IMR-90 (cell line): ENCODE results near the gene PTPRN2. TPM values are rescaled to one million over a fixed set of nuclear protein-coding genes. Genes with fewer than 3 reads are reported as not detected.

Experiments used
- ATAC-seq: fragments of 200-7000 bp; cut with Tn5 transposase; 2 replicates; pipeline ENCODE4 v1.9.1; 2020; ENCODE audit warnings: low read depth, mild to moderate bottlenecking, moderate library complexity
- BruUV-seq: library from RNA; stranded (reverse); fragments of 400-500 nt; replicated peaks from 2 replicates; lab custom pipeline; 2021; lab: Mats Ljungman, UMichigan
- CTCF ChIA-PET: fragments of 300-600 bp; formaldehyde crosslinking; extraction: SDS; loops from one replicate; lab custom pipeline; 2021; ENCODE audit warnings: antibody characterized with exemption; lab: Yijun Ruan, JAX
- POLR2A ChIA-PET: fragments of 300-600 bp; sonication (Branson Sonifier 250); formaldehyde crosslinking; loops from one replicate; lab custom pipeline; 2022; ENCODE audit warnings: antibody characterized with exemption; ENCODE audit not compliant: unreplicated experiment; lab: Charles Lee
- DNase-seq: peaks from one replicate; pipeline ENCODE4 v3.0.0; 2013
- H2AFZ ChIP-seq: replicated peaks from 2 replicates; pipeline ENCODE3; 2013; ENCODE audit warnings: low read length, mild to moderate bottlenecking; ENCODE audit not compliant: poor library complexity
- H2AK5ac ChIP-seq: 2 replicates; pipeline ENCODE4 v1.6.1; 2013; ENCODE audit warnings: low read depth, low read length, inconsistent platforms
- H2AK9ac ChIP-seq: replicated peaks from 2 replicates; pipeline ENCODE3; 2013; ENCODE audit warnings: mild to moderate bottlenecking, low read depth, low read length, moderate library complexity; ENCODE audit not compliant: poor library complexity
- H2BK120ac ChIP-seq: 2 replicates; pipeline ENCODE4 v1.6.1; 2013; ENCODE audit warnings: low read depth, low read length, inconsistent platforms
- H2BK15ac ChIP-seq: 3 replicates; pipeline ENCODE4 v1.6.1; 2013; ENCODE audit warnings: low read depth, low read length, inconsistent platforms
- H2BK20ac ChIP-seq: 2 replicates; pipeline ENCODE4 v1.6.1; 2013; ENCODE audit warnings: low read depth, mild to moderate bottlenecking, inconsistent platforms, low read length, moderate library complexity
- H2BK5ac ChIP-seq: 2 replicates; pipeline ENCODE4 v1.6.1; 2013; ENCODE audit warnings: mild to moderate bottlenecking, low read depth, low read length, inconsistent platforms; ENCODE audit not compliant: poor library complexity, severe bottlenecking
- H3K14ac ChIP-seq: replicated peaks from 2 replicates; pipeline ENCODE4 v1.6.1; 2013; ENCODE audit warnings: low read depth, low read length, inconsistent platforms
- H3K18ac ChIP-seq: 2 replicates; pipeline ENCODE4 v1.6.1; 2013; ENCODE audit warnings: low read depth, low read length, control low read depth
- H3K23ac ChIP-seq: 2 replicates; pipeline ENCODE4 v1.6.1; 2013; ENCODE audit warnings: low read depth, low read length, inconsistent platforms
- H3K27ac ChIP-seq: 2 replicates; pipeline ENCODE4 v1.5.1; 2013; ENCODE audit warnings: mild to moderate bottlenecking, control low read depth, low read length; ENCODE audit not compliant: insufficient read depth
- H3K27me3 ChIP-seq: 2 replicates; pipeline ENCODE4 v1.6.1; 2013; ENCODE audit warnings: low read length; ENCODE audit not compliant: control insufficient read depth, insufficient read depth
- H3K36me3 ChIP-seq: 2 replicates; pipeline ENCODE4 v1.6.1; 2013; ENCODE audit warnings: low read length, mixed read lengths; ENCODE audit not compliant: control insufficient read depth, insufficient read depth
- H3K4ac ChIP-seq: 2 replicates; pipeline ENCODE4 v1.6.1; 2013; ENCODE audit warnings: low read depth, low read length, inconsistent platforms
- H3K4me1 ChIP-seq: 2 replicates; pipeline ENCODE4 v1.6.1; 2013; ENCODE audit warnings: low read length, mixed read lengths; ENCODE audit not compliant: control insufficient read depth, insufficient read depth
- H3K4me2 ChIP-seq: 2 replicates; pipeline ENCODE4 v1.6.1; 2013; ENCODE audit warnings: low read depth, mild to moderate bottlenecking, control low read depth, low read length, moderate library complexity
- H3K4me3 ChIP-seq: 2 replicates; pipeline ENCODE4 v1.5.1; 2013; ENCODE audit warnings: low read depth, mild to moderate bottlenecking, control low read depth, low read length, moderate library complexity; ENCODE audit not compliant: insufficient read depth
- H3K56ac ChIP-seq: 2 replicates; pipeline ENCODE4 v1.6.1; 2013; ENCODE audit warnings: low read length, inconsistent platforms; ENCODE audit not compliant: insufficient read depth; ENCODE audit errors: extremely low read depth
- H3K79me1 ChIP-seq, 2 experiments: 2 replicates each; pipeline ENCODE4 v1.6.1; 2013; ENCODE audit warnings: low read length in 2 of 2, inconsistent platforms in 1 of 2, low read depth in 1 of 2
- H3K9ac ChIP-seq: 2 replicates; pipeline ENCODE4 v1.6.1; 2013; ENCODE audit warnings: low read depth, low read length, control low read depth
- H3K9me1 ChIP-seq: 2 replicates; pipeline ENCODE4 v1.6.1; 2013; ENCODE audit warnings: low read length, inconsistent platforms; ENCODE audit not compliant: insufficient read depth
- H3K9me3 ChIP-seq: 2 replicates; pipeline ENCODE4 v1.6.1; 2013; ENCODE audit warnings: low read length; ENCODE audit not compliant: control insufficient read depth, insufficient read depth
- H4K20me1 ChIP-seq: 2 replicates; pipeline ENCODE4 v1.6.1; 2013; ENCODE audit warnings: low read length, inconsistent platforms; ENCODE audit not compliant: insufficient read depth
- H4K5ac ChIP-seq: 2 replicates; pipeline ENCODE4 v1.6.1; 2013; ENCODE audit warnings: mild to moderate bottlenecking, low read depth, low read length, control low read depth
- H4K8ac ChIP-seq, 2 experiments: 2 replicates each; pipeline ENCODE4 v1.6.1; 2013; ENCODE audit warnings: low read depth in 2 of 2, low read length in 2 of 2, control low read depth in 1 of 2, inconsistent platforms in 1 of 2
- H4K91ac ChIP-seq: 2 replicates; pipeline ENCODE4 v1.6.1; 2013; ENCODE audit warnings: low read depth, low read length, inconsistent platforms; ENCODE audit not compliant: insufficient read depth
- BHLHE40 ChIP-seq: fragments of 150-350 bp; IDR thresholded peaks from 2 replicates; pipeline ENCODE4 v1.6.1; 2016; ENCODE audit warnings: mild to moderate bottlenecking, low read depth, low read length
- CEBPB ChIP-seq: IDR thresholded peaks from 2 replicates; pipeline ENCODE4 v1.6.1; 2012; ENCODE audit warnings: low read depth, low read length, improper control_type of control experiment
- FOS ChIP-seq: fragments of 150-350 bp; IDR thresholded peaks from 2 replicates; pipeline ENCODE4 v1.6.1; 2016; ENCODE audit warnings: low read depth, low read length
- MAFK ChIP-seq: IDR thresholded peaks from 2 replicates; pipeline ENCODE4 v1.6.1; 2012; ENCODE audit warnings: low read depth, low read length, improper control_type of control experiment
- MAZ ChIP-seq: IDR thresholded peaks from 2 replicates; pipeline ENCODE4 v1.6.1; 2012; ENCODE audit warnings: low read depth, mild to moderate bottlenecking, low read length, improper control_type of control experiment, moderate library complexity, borderline replicate concordance
- MXI1 ChIP-seq: IDR thresholded peaks from 2 replicates; pipeline ENCODE4 v1.6.1; 2012; ENCODE audit warnings: low read depth, mild to moderate bottlenecking, low read length, moderate library complexity, borderline replicate concordance
- POLR2A ChIP-seq: IDR thresholded peaks from 2 replicates; pipeline ENCODE4 v1.6.1; 2012; ENCODE audit warnings: mild to moderate bottlenecking, low read depth, low read length
- RAD21 ChIP-seq: IDR thresholded peaks from 2 replicates; pipeline ENCODE4 v1.6.1; 2012; ENCODE audit warnings: low read length, improper control_type of control experiment
- RCOR1 ChIP-seq: IDR thresholded peaks from 2 replicates; pipeline ENCODE4 v1.6.1; 2012; ENCODE audit warnings: mild to moderate bottlenecking, low read length, improper control_type of control experiment; ENCODE audit not compliant: insufficient replicate concordance
- RFX5 ChIP-seq: IDR thresholded peaks from 2 replicates; pipeline ENCODE4 v1.8.0; 2012; ENCODE audit warnings: low read depth, mild to moderate bottlenecking, low read length, moderate library complexity
- SMC3 ChIP-seq: fragments of 150-350 bp; IDR thresholded peaks from 2 replicates; pipeline ENCODE4 v1.6.1; 2016; ENCODE audit warnings: low read depth, mild to moderate bottlenecking, antibody characterized with exemption, low read length, moderate library complexity
- WGBS, 2 experiments: methylation state at CpG; one replicate each; pipeline versions ENCODE4 v1.1.5 to v1.1.7; 2013; ENCODE audit warnings: missing lambda C conversion rate in 2 of 2; ENCODE audit not compliant: insufficient read length in 1 of 2; ENCODE audit errors: extremely low coverage in 2 of 2; 5-methylcytosine and 5-hydroxymethylcytosine counted together
- dilution Hi-C: fragments of 300-500 bp; cut with HindIII; formaldehyde crosslinking; loops from one replicate; pipeline ENCODE4 v1.14.3; 2018; ENCODE audit warnings: low sequenced_read_pairs; ENCODE audit not compliant: unreplicated experiment
- in situ Hi-C: fragments of 300-500 bp; cut with MboI; formaldehyde crosslinking; loops from 3 replicates; pipeline ENCODE4 v1.14.3; 2019; ENCODE audit warnings: low sequenced_read_pairs, inconsistent platforms, mixed read lengths
- intact Hi-C: fragments of 100-400 bp; cut with micrococcal nuclease; formaldehyde crosslinking; loops from 2 replicates; pipeline ENCODE4 v1.10.0; 2022
- polyA plus RNA-seq, 3 experiments: library from polyadenylated mRNA; depleted of rRNA; stranded (reverse); fragments of >200 nt; gene quantifications; 2 replicates each; pipeline ENCODE4 v1.2.3, GENCODE V29; 2012; ENCODE audit warnings: low replicate concordance in 1 of 3
- total RNA-seq: library from RNA; depleted of rRNA; stranded (reverse); fragments of >200 nt; gene quantifications from 2 replicates; pipeline ENCODE4 v1.2.3, GENCODE V29; 2012
- TF ChIP-seq, protein P1 (sequence below): conservative IDR thresholded peaks from 2 replicates; pipeline ENCODE4 v1.5.1; 2012; ENCODE audit warnings: mild to moderate bottlenecking, low read depth, low read length, improper control_type of control experiment
- TF ChIP-seq, protein P2 (sequence below): fragments of 150-350 bp; IDR thresholded peaks from 2 replicates; pipeline ENCODE4 v1.6.1; 2016; ENCODE audit warnings: low read depth, mild to moderate bottlenecking, low read length, moderate library complexity, borderline replicate concordance
- TF ChIP-seq, protein P3 (sequence below): fragments of 150-350 bp; IDR thresholded peaks from 2 replicates; pipeline ENCODE4 v1.6.1; 2017; ENCODE audit warnings: mild to moderate bottlenecking, antibody characterized with exemption, low read length, low read depth

The PTPRN2 gene
- total and polyA plus RNA-seq, 2 of the 4 experiments (the other 2 are of a cell fraction) = 0.03 TPM; not detected in 1

DNA sequence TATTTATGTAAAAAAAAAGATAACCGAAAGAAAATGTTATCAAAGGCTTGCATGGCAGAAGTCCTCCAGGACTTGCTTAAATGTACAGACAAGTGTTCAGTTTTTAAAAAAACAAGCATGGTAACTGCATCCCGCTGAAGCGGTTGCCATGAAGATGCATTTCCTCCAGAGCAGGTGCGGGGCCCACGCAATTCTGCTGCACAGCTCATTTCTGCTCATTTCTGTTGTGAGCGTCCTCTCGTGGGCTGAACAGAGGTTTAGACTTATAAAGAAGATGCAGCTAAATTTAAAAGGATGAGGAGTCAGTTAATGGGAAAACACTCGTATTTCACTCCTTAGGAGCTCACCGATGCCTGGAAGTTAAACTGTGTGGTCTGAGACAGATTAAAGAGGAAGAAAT, 1003.2 kb downstream of the PTPRN2 start:
- peaks cover 52% of the 10 kb centered on the region; the same call in 1 of the 2 replicates for H3K9me3 ChIP-seq

More for the DNA sequence above, 1003.2 kb downstream of the PTPRN2 start:
- BruUV-seq = no TSS peak
- no peak overlapping the region for H3K4me2 ChIP-seq
- H4K8ac ChIP-seq = no peak overlapping the region
- ChIA-PET CTCF (no interaction called here), POLR2A (interaction anchor here (0.6 kb wide), 1 partner anchor 1438 kb away, joined by 5 read pairs; no protein-coding TSS in a partner anchor)
- no peak overlapping the region for H3K27ac ChIP-seq
- no peak overlapping the region for H3K14ac ChIP-seq
- H2BK5ac ChIP-seq = no peak overlapping the region
- H2AK9ac ChIP-seq = no peak overlapping the region
- H2BK15ac ChIP-seq = no peak overlapping the region
- no peaks in the 10 kb centered on the region for H3K9me1 ChIP-seq
- no peaks in the 10 kb centered on the region for H4K20me1 ChIP-seq
- H2AFZ ChIP-seq = no peak overlapping the region
- H3K56ac ChIP-seq = no peak overlapping the region
- in situ Hi-C loops = no loop called here
- ATAC-seq (no peak), DNase-seq (no peak)
- no peak overlapping the region for H2BK120ac ChIP-seq
- no peaks in the 10 kb centered on the region for H3K79me1 ChIP-seq
- no peaks in the 10 kb centered on the region for H3K36me3 ChIP-seq
- TF ChIP-seq, protein P1, sequence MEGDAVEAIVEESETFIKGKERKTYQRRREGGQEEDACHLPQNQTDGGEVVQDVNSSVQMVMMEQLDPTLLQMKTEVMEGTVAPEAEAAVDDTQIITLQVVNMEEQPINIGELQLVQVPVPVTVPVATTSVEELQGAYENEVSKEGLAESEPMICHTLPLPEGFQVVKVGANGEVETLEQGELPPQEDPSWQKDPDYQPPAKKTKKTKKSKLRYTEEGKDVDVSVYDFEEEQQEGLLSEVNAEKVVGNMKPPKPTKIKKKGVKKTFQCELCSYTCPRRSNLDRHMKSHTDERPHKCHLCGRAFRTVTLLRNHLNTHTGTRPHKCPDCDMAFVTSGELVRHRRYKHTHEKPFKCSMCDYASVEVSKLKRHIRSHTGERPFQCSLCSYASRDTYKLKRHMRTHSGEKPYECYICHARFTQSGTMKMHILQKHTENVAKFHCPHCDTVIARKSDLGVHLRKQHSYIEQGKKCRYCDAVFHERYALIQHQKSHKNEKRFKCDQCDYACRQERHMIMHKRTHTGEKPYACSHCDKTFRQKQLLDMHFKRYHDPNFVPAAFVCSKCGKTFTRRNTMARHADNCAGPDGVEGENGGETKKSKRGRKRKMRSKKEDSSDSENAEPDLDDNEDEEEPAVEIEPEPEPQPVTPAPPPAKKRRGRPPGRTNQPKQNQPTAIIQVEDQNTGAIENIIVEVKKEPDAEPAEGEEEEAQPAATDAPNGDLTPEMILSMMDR = no peak
- no peak for TF ChIP-seq FOS
- no peak for TF ChIP-seq CEBPB
- TF ChIP-seq, protein P2, sequence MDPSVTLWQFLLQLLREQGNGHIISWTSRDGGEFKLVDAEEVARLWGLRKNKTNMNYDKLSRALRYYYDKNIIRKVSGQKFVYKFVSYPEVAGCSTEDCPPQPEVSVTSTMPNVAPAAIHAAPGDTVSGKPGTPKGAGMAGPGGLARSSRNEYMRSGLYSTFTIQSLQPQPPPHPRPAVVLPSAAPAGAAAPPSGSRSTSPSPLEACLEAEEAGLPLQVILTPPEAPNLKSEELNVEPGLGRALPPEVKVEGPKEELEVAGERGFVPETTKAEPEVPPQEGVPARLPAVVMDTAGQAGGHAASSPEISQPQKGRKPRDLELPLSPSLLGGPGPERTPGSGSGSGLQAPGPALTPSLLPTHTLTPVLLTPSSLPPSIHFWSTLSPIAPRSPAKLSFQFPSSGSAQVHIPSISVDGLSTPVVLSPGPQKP = no peak
- TF ChIP-seq MXI1 = no peak
- TF ChIP-seq RCOR1 = no peak
- no peak for TF ChIP-seq RFX5
- TF ChIP-seq, protein P3, sequence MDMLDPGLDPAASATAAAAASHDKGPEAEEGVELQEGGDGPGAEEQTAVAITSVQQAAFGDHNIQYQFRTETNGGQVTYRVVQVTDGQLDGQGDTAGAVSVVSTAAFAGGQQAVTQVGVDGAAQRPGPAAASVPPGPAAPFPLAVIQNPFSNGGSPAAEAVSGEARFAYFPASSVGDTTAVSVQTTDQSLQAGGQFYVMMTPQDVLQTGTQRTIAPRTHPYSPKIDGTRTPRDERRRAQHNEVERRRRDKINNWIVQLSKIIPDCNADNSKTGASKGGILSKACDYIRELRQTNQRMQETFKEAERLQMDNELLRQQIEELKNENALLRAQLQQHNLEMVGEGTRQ = no peak
- no peak for TF ChIP-seq MAFK
- no peak for TF ChIP-seq MAZ
- TF ChIP-seq POLR2A = no peak
- TF ChIP-seq SMC3 = no peak
- TF ChIP-seq RAD21 = no peak
- no peak for TF ChIP-seq BHLHE40
- no peak overlapping the region for H4K91ac ChIP-seq
- dilution Hi-C loops = no loop called here
- H3K4ac ChIP-seq = no peak overlapping the region
- intact Hi-C loops = no loop called here
- WGBS, 2 experiments = no CpG with 5 or more reads among the region's 9 CpGs
- H3K27me3 ChIP-seq = no peaks in the 10 kb centered on the region
- H2BK20ac ChIP-seq = no peak overlapping the region
- H3K18ac ChIP-seq = no peak overlapping the region
- H4K5ac ChIP-seq = no peak overlapping the region
- no peak overlapping the region for H3K23ac ChIP-seq
- no peak overlapping the region for H3K9ac ChIP-seq
- no peak overlapping the region for H2AK5ac ChIP-seq
- no peaks in the 10 kb centered on the region for H3K4me1 ChIP-seq
- no peak overlapping the region for H3K4me3 ChIP-seq
